HEK293 (cell line): Measurements from ENCODE around the gene ZSWIM3.

ENCODE experiments used
- CTCF ChIA-PET: fragments of 350-600 bp; formaldehyde crosslinking; extraction: SDS; loops from one replicate; lab custom pipeline; 2021; ENCODE audit warnings: antibody characterized with exemption; lab: Yijun Ruan, JAX
- POLR2A ChIA-PET: fragments of 300-600 bp; formaldehyde crosslinking; extraction: SDS; loops from one replicate; lab custom pipeline; 2020; ENCODE audit warnings: antibody characterized with exemption, inconsistent platforms; lab: Yijun Ruan, JAX
- H3K27ac ChIP-seq: fragments of 200-500 bp; sonication (Bioruptor generic); 2 replicates; pipeline ENCODE4 v1.5.1; 2014; ENCODE audit warnings: low read depth, low read length, control low read depth, inconsistent platforms; ENCODE audit errors: extremely low read depth
- H3K36me3 ChIP-seq, 2 experiments: fragments of 200-500 bp in 1 of 2; sonication (Bioruptor generic) in 1 of 2; 1 replicate in 1 of 2; 2 replicates in 1 of 2; pipeline ENCODE4 v1.5.1; 2014 to 2017; ENCODE audit warnings: inconsistent platforms in 2 of 2, low read length in 2 of 2; ENCODE audit not compliant: control insufficient read depth in 2 of 2, insufficient read depth in 1 of 2
- H3K4me1 ChIP-seq: fragments of 200-500 bp; sonication (Bioruptor generic); 2 replicates; pipeline ENCODE4 v1.5.1; 2014; ENCODE audit warnings: mild to moderate bottlenecking, low read length, inconsistent platforms; ENCODE audit not compliant: control insufficient read depth, insufficient read depth
- H3K4me3 ChIP-seq: 2 replicates; pipeline ENCODE4 v1.5.1; 2011; ENCODE audit warnings: low read depth, mild to moderate bottlenecking, control low read depth, low read length, moderate library complexity
- H3K9me3 ChIP-seq: fragments of 200-500 bp; sonication (Bioruptor generic); 2 replicates; pipeline ENCODE4 v1.5.1; 2014; ENCODE audit warnings: low read depth, low read length, inconsistent platforms; ENCODE audit not compliant: control insufficient read depth, insufficient read depth
- EGR2 ChIP-seq: fragments of 450-650 bp; formaldehyde crosslinking; IDR thresholded peaks from 2 replicates; pipeline ENCODE4 v1.5.1; 2016; ENCODE audit warnings: low read depth, missing biosample characterization, missing genetic modification characterization
- GLI4 ChIP-seq: fragments of 450-650 bp; formaldehyde crosslinking; IDR thresholded peaks from 2 replicates; pipeline ENCODE4 v1.5.1; 2016; ENCODE audit warnings: missing biosample characterization, missing genetic modification characterization
- SALL2 ChIP-seq: fragments of 450-650 bp; formaldehyde crosslinking; IDR thresholded peaks from 2 replicates; pipeline ENCODE4 v1.5.0; 2017; ENCODE audit warnings: missing biosample characterization, mild to moderate bottlenecking, missing genetic modification characterization, borderline replicate concordance
- SP3 ChIP-seq: fragments of 450-650 bp; formaldehyde crosslinking; IDR thresholded peaks from 2 replicates; pipeline ENCODE4 v1.5.1; 2016; ENCODE audit warnings: missing biosample characterization, missing genetic modification characterization
- ZBTB17 ChIP-seq: fragments of 450-650 bp; formaldehyde crosslinking; IDR thresholded peaks from 2 replicates; pipeline ENCODE4 v1.5.1; 2016; ENCODE audit warnings: missing biosample characterization, missing genetic modification characterization
- ZNF114 ChIP-seq: fragments of 450-650 bp; formaldehyde crosslinking; IDR thresholded peaks from 2 replicates; pipeline ENCODE4 v1.5.0; 2017; ENCODE audit warnings: missing biosample characterization, missing genetic modification characterization
- ZNF155 ChIP-seq: fragments of 450-650 bp; formaldehyde crosslinking; IDR thresholded peaks from 2 replicates; pipeline ENCODE4 v1.5.1; 2016; ENCODE audit warnings: missing biosample characterization, missing genetic modification characterization
- ZNF239 ChIP-seq: fragments of 450-650 bp; formaldehyde crosslinking; IDR thresholded peaks from 2 replicates; pipeline ENCODE4 v1.5.1; 2016; ENCODE audit warnings: missing biosample characterization, missing genetic modification characterization
- ZNF26 ChIP-seq: fragments of 450-650 bp; formaldehyde crosslinking; IDR thresholded peaks from 2 replicates; pipeline ENCODE4 v1.5.1; 2016; ENCODE audit warnings: missing biosample characterization, missing genetic modification characterization
- ZNF266 ChIP-seq: fragments of 450-650 bp; formaldehyde crosslinking; IDR thresholded peaks from 2 replicates; pipeline ENCODE4 v1.5.1; 2016; ENCODE audit warnings: missing biosample characterization, missing genetic modification characterization, low read depth
- ZNF416 ChIP-seq: fragments of 450-650 bp; formaldehyde crosslinking; IDR thresholded peaks from 2 replicates; pipeline ENCODE4 v1.5.1; 2016; ENCODE audit warnings: missing biosample characterization, missing genetic modification characterization
- ZNF510 ChIP-seq: fragments of 450-650 bp; formaldehyde crosslinking; IDR thresholded peaks from 2 replicates; pipeline ENCODE4 v1.5.1; 2018; ENCODE audit warnings: mild to moderate bottlenecking, missing genetic modification characterization, missing biosample characterization; ENCODE audit not compliant: insufficient replicate concordance
- ZNF544 ChIP-seq: fragments of 450-650 bp; formaldehyde crosslinking; IDR thresholded peaks from 2 replicates; pipeline ENCODE4 v1.5.0; 2017; ENCODE audit warnings: missing biosample characterization, missing genetic modification characterization
- ZNF548 ChIP-seq: fragments of 450-650 bp; formaldehyde crosslinking; IDR thresholded peaks from 2 replicates; pipeline ENCODE4 v1.5.1; 2016; ENCODE audit warnings: missing biosample characterization, missing genetic modification characterization
- ZNF626 ChIP-seq: fragments of 450-650 bp; sonication (Bioruptor Pico); formaldehyde crosslinking; IDR thresholded peaks from 2 replicates; pipeline ENCODE4 v1.5.1; 2018; ENCODE audit warnings: missing biosample characterization, missing genetic modification characterization, inconsistent platforms
- ZNF660 ChIP-seq: fragments of 450-650 bp; IDR thresholded peaks from 2 replicates; pipeline ENCODE4 v1.5.1; 2018; ENCODE audit warnings: missing biosample characterization, mild to moderate bottlenecking, missing genetic modification characterization
- ZNF76 ChIP-seq: fragments of 450-650 bp; formaldehyde crosslinking; IDR thresholded peaks from 2 replicates; pipeline ENCODE4; 2016; ENCODE audit warnings: low read depth, missing biosample characterization, missing genetic modification characterization, borderline replicate concordance
- TF ChIP-seq, protein P1 (sequence below): fragments of 450-650 bp; formaldehyde crosslinking; IDR thresholded peaks from 2 replicates; pipeline ENCODE4 v1.5.1; 2017; ENCODE audit warnings: missing biosample characterization, missing genetic modification characterization
- TF ChIP-seq, protein P2 (sequence below): fragments of 450-650 bp; formaldehyde crosslinking; IDR thresholded peaks from 2 replicates; pipeline ENCODE4 v1.5.1; 2016; ENCODE audit warnings: missing biosample characterization, missing genetic modification characterization
- TF ChIP-seq, protein P3 (sequence below): fragments of 450-650 bp; formaldehyde crosslinking; IDR thresholded peaks from 2 replicates; pipeline ENCODE4 v1.5.1; 2017; ENCODE audit warnings: missing biosample characterization, missing genetic modification characterization

The ZSWIM3 gene

DNA sequence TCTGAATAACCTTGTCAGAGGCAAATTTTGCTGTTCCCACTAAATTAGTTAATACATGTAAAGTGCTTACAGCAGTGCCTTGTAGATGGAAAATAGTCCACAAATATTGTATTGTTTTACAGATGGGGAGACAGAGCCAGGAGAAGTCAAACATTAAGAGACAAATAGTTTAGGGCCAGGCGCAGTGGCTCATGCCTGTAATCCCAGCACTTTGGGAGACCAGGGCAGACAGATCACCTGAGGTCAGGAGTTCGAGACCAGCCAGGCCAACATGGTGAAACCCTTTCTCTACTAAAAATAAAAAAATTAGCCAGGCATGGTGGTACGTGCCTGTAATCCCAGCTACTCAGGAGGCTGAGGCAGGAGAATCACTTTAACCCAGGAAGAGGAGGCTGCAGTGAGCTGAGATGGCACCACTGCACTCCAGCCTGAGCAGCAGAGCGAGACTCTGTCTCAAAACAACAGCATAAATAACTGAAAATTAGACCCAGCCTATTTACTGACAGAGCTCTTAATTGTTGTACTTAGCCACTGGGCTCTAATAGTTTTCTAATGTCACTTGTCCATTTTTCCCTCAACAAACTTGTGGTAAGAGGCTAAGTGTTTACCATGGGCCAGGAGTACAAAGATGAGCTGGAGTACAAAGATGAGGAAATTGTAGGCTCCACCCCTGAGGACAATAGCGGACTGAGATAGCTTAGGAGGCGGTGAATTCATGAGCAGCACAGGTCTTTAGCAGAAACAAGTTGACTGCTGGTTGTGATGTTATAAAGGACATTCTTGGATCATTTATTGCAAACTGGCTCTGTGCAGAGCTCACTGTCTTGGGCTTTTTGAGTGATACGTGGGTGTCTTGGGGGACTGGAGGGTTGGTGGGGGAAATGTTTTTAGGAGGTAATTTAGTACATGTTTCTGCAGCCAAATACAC is 6.4 kb downstream of the ZSWIM3 start (continued):
- TF ChIP-seq, protein P1, sequence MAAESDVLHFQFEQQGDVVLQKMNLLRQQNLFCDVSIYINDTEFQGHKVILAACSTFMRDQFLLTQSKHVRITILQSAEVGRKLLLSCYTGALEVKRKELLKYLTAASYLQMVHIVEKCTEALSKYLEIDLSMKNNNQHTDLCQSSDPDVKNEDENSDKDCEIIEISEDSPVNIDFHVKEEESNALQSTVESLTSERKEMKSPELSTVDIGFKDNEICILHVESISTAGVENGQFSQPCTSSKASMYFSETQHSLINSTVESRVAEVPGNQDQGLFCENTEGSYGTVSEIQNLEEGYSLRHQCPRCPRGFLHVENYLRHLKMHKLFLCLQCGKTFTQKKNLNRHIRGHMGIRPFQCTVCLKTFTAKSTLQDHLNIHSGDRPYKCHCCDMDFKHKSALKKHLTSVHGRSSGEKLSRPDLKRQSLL (tag by site-specific recombination) = no peak
- no peak for TF ChIP-seq ZNF626

DNA sequence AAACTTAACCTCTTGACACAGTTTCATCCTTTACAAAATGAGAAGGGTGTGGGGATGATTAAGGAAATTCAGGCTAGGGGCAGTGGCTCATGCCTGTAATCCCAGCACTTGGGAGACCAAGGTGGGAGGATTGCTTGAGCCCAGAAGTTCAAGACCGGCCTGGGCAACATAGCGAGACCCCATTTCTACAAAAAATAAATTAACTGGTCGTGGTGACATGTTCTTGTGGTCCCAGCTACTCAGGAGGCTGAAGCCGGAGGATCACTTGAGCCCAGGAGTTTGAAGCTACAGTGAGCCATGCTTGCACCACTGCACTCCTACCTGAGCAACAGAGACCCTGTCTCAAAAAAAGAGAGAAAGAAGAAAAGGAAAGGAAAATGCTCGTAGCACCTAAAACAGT is 9.0 kb downstream of the ZSWIM3 start:
- H3K9me3 ChIP-seq = no peaks in the 10 kb centered on the region
- H3K36me3 ChIP-seq = no peaks in the 10 kb centered on the region; a peak in 1 of 3 replicates
- no peaks in the 10 kb centered on the region; the same call in 1 of the 2 replicates for H3K4me1 ChIP-seq
- no peak overlapping the region for H3K4me3 ChIP-seq
- CTCF ChIA-PET = no interaction called here
- H3K27ac ChIP-seq = no peak overlapping the region
- TF ChIP-seq, protein P2, sequence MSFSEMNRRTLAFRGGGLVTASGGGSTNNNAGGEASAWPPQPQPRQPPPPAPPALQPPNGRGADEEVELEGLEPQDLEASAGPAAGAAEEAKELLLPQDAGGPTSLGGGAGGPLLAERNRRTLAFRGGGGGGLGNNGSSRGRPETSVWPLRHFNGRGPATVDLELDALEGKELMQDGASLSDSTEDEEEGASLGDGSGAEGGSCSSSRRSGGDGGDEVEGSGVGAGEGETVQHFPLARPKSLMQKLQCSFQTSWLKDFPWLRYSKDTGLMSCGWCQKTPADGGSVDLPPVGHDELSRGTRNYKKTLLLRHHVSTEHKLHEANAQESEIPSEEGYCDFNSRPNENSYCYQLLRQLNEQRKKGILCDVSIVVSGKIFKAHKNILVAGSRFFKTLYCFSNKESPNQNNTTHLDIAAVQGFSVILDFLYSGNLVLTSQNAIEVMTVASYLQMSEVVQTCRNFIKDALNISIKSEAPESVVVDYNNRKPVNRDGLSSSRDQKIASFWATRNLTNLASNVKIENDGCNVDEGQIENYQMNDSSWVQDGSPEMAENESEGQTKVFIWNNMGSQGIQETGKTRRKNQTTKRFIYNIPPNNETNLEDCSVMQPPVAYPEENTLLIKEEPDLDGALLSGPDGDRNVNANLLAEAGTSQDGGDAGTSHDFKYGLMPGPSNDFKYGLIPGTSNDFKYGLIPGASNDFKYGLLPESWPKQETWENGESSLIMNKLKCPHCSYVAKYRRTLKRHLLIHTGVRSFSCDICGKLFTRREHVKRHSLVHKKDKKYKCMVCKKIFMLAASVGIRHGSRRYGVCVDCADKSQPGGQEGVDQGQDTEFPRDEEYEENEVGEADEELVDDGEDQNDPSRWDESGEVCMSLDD (tag by site-specific recombination) = no peak
- TF ChIP-seq EGR2 = no peak
- no peak for TF ChIP-seq ZNF266 (tag by site-specific recombination)
- no peak for TF ChIP-seq ZNF548 (tag by site-specific recombination)
- TF ChIP-seq ZNF76 (tag by site-specific recombination) = no peak
- TF ChIP-seq ZNF544 (tag by site-specific recombination) = no peak
- TF ChIP-seq ZNF510 (tag by site-specific recombination) = no peak
- no peak for TF ChIP-seq ZNF114
- no peak for TF ChIP-seq ZNF660
- TF ChIP-seq, protein P1 (tag by site-specific recombination) = no peak
- no peak for TF ChIP-seq ZNF416 (tag by site-specific recombination)
- TF ChIP-seq, protein P3, sequence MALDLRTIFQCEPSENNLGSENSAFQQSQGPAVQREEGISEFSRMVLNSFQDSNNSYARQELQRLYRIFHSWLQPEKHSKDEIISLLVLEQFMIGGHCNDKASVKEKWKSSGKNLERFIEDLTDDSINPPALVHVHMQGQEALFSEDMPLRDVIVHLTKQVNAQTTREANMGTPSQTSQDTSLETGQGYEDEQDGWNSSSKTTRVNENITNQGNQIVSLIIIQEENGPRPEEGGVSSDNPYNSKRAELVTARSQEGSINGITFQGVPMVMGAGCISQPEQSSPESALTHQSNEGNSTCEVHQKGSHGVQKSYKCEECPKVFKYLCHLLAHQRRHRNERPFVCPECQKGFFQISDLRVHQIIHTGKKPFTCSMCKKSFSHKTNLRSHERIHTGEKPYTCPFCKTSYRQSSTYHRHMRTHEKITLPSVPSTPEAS (tag by site-specific recombination) = no peak
- TF ChIP-seq SALL2 (tag by site-specific recombination) = no peak
- POLR2A ChIA-PET = interaction anchor here (0.7 kb wide), 3 partner anchors 62 to 326 kb away, joined by 3 to 6 read pairs (median 5); no protein-coding TSS in a partner anchor

DNA sequence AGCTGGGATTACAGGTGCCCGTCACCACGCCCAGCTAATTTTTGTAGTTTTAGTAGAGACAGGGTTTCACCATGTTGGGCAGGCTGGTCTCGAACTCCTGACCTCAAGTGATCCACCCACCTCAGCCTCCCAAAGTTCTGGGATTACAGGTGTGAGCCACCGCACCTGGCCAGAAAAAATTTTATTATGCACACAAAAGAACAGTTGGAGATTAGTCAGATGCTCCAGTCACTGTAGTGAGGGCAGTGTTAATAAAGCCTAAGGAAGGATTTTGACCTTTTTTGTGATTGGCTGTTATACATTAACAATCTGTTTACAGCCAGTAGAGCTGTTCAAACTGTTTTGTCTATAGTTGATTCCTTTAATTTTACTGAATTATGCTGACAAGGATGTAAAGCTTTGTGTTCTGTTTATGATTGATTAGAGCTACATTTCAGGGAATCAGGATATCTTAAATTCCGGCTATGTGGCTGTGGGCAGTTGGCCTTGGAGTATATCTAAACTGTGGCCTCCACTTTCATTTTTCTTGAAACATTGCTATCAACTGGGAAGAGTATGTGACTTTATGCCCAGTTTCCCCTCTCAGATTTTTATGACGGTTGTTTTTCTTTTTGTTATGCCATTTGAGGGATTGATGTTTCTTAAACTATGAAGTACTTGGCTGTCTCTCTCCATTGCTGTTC is 9.9 kb downstream of the ZSWIM3 start:
- CTCF ChIA-PET = interaction anchor here (0.6 to 0.7 kb wide), 2 partner anchors 18 to 92 kb away, joined by 3 to 4 read pairs; no protein-coding TSS in a partner anchor
- POLR2A ChIA-PET = no interaction called here
- H3K27ac ChIP-seq = no peak overlapping the region

More for the DNA sequence above, 9.9 kb downstream of the ZSWIM3 start:
- TF ChIP-seq ZBTB17 (tag by site-specific recombination) (no peak), ZNF155 (tag by site-specific recombination) (no peak), GLI4 (no peak), ZNF239 (tag by site-specific recombination) (no peak), SP3 (tag by site-specific recombination) (no peak), ZNF26 (tag by site-specific recombination) (no peak)
- Histone ChIP-seq H3K36me3 (peaks cover 0 to under 1% of the 10 kb centered on the region in 2 experiments; a peak in 2 of 3 replicates), H3K9me3 (no peaks in the 10 kb centered on the region), H3K4me3 (no peak overlapping the region), H3K4me1 (no peaks in the 10 kb centered on the region)
